Retinal pigment epithelial cell (primary cell): ENCODE data around the gene PFN3.

Experiments used
- DNase-seq: peaks from one replicate; pipeline ENCODE4 v3.0.0-alpha.2; 2010; ENCODE audit warnings: low read depth
- H3K4me3 ChIP-seq: 2 replicates; pipeline ENCODE4 v1.5.1; 2011; ENCODE audit warnings: mild to moderate bottlenecking, low read length, control low read depth, moderate library complexity
- CTCF ChIP-seq: conservative IDR thresholded peaks from 2 replicates; pipeline ENCODE4 v1.5.1; 2011; ENCODE audit warnings: low read depth, low read length, control low read depth, inconsistent platforms

Gene PFN3

GRCh38 chr5:177445917-177446199 lies 45.4 kb upstream of the PFN3 start:
- peak overlapping the region; percentile 67 for H3K4me3 ChIP-seq
- TF ChIP-seq CTCF: no peak

GRCh38 chr5:177445052-177445916 lies 44.8 kb upstream of the PFN3 start:
- no peak for TF ChIP-seq CTCF
- no peak overlapping the region for H3K4me3 ChIP-seq
- DNase-seq: no peak

More at GRCh38 chr5:177445917-177446199, 45.4 kb upstream of the PFN3 start:
- DNase-seq: no peak

- TF ChIP-seq CTCF: no peak
- no peak for DNase-seq
- no peak overlapping the region for H3K4me3 ChIP-seq
These were observed 43.9 kb upstream of the PFN3 start for GRCh38 chr5:177444106-177445051.

GRCh38 chr5:177443144-177443983 lies 42.9 kb upstream of the PFN3 start:
- no peak for TF ChIP-seq CTCF

GRCh38 chr5:177442066-177442826 lies 41.8 kb upstream of the PFN3 start:
- no peak overlapping the region for H3K4me3 ChIP-seq
- TF ChIP-seq CTCF: no peak
- no peak for DNase-seq

More at GRCh38 chr5:177443144-177443983, 42.9 kb upstream of the PFN3 start:
- DNase-seq: no peak
- H3K4me3 ChIP-seq: no peak overlapping the region

- TF ChIP-seq CTCF: no peak
- DNase-seq: no peak
- no peak overlapping the region for H3K4me3 ChIP-seq
These were observed 40.7 kb upstream of the PFN3 start for GRCh38 chr5:177440990-177441780.
